GM12892 (cell line): ENCODE measurements around the gene KCNG3.

Experiments used
- POLR2A ChIP-seq: IDR thresholded peaks from 2 replicates; pipeline ENCODE4 v1.6.1; 2011; ENCODE audit warnings: low read depth, low read length, control low read depth
- POLR2AphosphoS5 ChIP-seq: IDR thresholded peaks from 2 replicates; pipeline ENCODE4 v1.6.1; 2011; ENCODE audit warnings: low read depth, low read length, control low read depth
- TAF1 ChIP-seq: IDR thresholded peaks from 2 replicates; pipeline ENCODE4 v1.6.1; 2011; ENCODE audit warnings: low read depth, mild to moderate bottlenecking, control low read depth, low read length, borderline replicate concordance

DNA sequence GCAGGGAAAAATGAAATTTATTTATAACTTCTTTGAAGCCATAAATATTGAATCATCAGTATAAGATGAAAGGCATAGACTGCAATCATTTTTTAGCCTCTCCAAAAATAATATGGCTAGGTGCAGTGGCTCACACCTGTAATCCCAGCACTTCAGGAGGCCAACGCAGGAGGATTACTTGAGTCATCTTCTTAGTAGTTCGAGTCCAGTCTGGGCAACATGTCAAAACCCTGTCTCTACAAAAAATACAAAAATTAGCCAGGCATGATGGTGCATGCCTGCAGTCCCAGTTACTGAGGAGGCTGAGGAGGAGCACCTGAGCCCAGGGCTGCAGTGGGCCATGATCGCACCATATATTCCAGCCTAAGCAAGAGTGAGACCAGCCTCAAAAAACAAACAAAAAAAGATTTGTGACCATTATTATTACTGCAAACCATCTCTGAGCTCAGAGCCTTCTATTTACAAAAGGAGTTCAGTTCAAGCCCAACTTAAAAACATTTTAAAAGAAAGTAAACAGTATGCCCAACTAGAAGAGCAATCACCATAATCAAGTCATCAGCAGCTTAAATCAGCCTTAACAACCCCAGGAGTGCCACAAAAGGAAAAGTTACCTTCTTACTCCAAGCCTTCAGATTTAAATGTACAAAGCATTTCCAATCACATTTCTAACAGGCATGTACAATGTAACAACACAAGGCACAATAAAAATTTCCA is 37.5 kb downstream of the KCNG3 start:
- TF ChIP-seq POLR2AphosphoS5 (no peak), POLR2A (no peak), TAF1 (no peak)
